Ascending aorta (tissue), 2 donors: ENCODE measurements around the gene EIF1AX. TPM values are rescaled to one million over a fixed set of nuclear protein-coding genes. Genes with fewer than 3 reads are reported as not detected.

ENCODE experiments used
- DNase-seq, 2 donors: peaks; one replicate each; pipeline ENCODE4 v3.0.0-alpha.2; 2019; ENCODE audit warnings: low spot score in 2 of 2
- H3K27ac ChIP-seq, 2 donors: fragments of 200-600 bp; sonication (generic); one replicate each; pipeline ENCODE4 v1.5.1; 2016 to 2017; ENCODE audit warnings: mild to moderate bottlenecking in 1 of 2
- H3K27me3 ChIP-seq: fragments of 200-600 bp; sonication (generic); one replicate; pipeline ENCODE4 v1.5.1; 2017
- H3K36me3 ChIP-seq, 2 donors: fragments of 200-600 bp; sonication (generic); one replicate each; pipeline ENCODE4 v1.5.1; 2016
- H3K4me1 ChIP-seq, 2 donors: fragments of 200-600 bp; sonication (generic); one replicate each; pipeline ENCODE4 v1.5.1; 2016 to 2017; ENCODE audit warnings: mild to moderate bottlenecking in 1 of 2
- H3K4me3 ChIP-seq, 2 donors: fragments of 200-600 bp; sonication (generic); one replicate each; pipeline ENCODE4 v1.5.1; 2016 to 2017; ENCODE audit warnings: mild to moderate bottlenecking in 1 of 2
- H3K9me3 ChIP-seq, 2 donors: fragments of 200-600 bp; sonication (generic); one replicate each; pipeline ENCODE4 v1.5.1; 2016
- CTCF ChIP-seq, 3 experiments: fragments of 200-600 bp in 2 of 3; fragments of 450-650 bp in 1 of 3; sonication (generic) in 2 of 3; IDR thresholded peaks; one replicate each; pipeline ENCODE4 v1.5.1; 2016 to 2019; ENCODE audit warnings: antibody characterized with exemption in 3 of 3, mild to moderate bottlenecking in 1 of 3, moderate library complexity in 1 of 3
- intact Hi-C: fragments of 100-400 bp; cut with DNase I; formaldehyde crosslinking; loops from one replicate; pipeline ENCODE4 v1.15.1; 2023
- total RNA-seq: library from RNA; depleted of rRNA; stranded (reverse); fragments of >200 nt; gene quantifications from one replicate; pipeline ENCODE4 v1.1.0, GENCODE V29; 2016

EIF1AX gene
- total RNA-seq, 1 donor from 2014 or later = 29.3 TPM

DNA sequence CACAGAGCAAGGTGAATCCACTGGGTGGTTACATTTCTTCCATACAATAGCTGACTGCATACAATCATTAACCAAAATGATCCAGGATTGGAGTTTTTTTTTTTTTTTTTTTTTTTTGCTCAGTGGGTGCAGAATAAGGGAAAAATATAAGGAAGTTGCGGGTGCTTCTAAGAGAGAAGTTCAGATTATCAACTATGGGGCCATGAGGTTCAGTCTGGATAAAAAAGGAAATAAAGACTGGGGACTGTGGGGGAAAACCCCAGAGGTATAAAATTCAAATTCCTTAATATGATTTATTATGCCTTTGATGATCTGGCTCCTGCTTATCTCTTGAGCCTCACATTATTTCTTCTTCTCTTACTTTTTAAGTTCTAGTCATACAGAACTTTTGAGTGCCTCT, 5.9 kb upstream of the EIF1AX start:
- Histone ChIP-seq H3K9me3 (no peaks in the 10 kb centered on the region), H3K27ac (no peak overlapping the region), H3K27me3 (no peaks in the 10 kb centered on the region), H3K4me1 (no peaks in the 10 kb centered on the region), H3K36me3 (peaks cover 0 to 3% of the 10 kb centered on the region in 2 donors), H3K4me3 (no peak overlapping the region)
- no peak for TF ChIP-seq CTCF (IDR thresholded peaks at IDR 0.05)
- intact Hi-C loops = loop anchor here (10.0 kb wide), 1 partner anchor 153 kb away; the partner anchor contains the start of gene BCLAF3
- DNase-seq = no peak

DNA sequence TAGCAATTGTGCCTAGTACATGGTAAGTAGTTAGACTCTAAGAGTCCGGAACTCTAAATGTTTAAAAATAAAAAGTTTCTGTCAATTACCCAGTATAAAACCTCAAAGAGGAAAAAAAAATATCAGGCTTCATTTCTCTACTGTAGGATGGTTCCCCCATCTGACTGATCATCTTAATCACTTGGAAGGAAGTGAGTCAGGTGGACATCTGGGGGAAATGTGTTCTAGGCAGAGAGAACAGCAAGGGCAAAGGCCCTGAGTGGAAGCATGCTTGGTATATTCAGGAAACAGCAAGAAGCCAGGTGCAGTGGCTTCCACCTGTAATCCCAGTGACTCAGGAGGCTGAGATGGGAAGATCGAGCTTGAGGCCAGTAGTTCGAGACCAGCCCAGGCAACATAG, 2.9 kb upstream of the EIF1AX start:
- Histone ChIP-seq H3K9me3 (no peaks in the 10 kb centered on the region), H3K4me3 (no peak overlapping the region), H3K4me1 (peaks cover 0 to 4% of the 10 kb centered on the region in 2 donors), H3K27me3 (no peaks in the 10 kb centered on the region), H3K27ac (no peak overlapping the region), H3K36me3 (no peaks in the 10 kb centered on the region)
- TF ChIP-seq CTCF (IDR thresholded peaks at IDR 0.05) = no peak
- intact Hi-C loops = loop anchor here (10.0 kb wide), 1 partner anchor 150 kb away; the partner anchor contains the start of gene BCLAF3
- no peak for DNase-seq

GRCh38 chrX:20143561-20143960, 1.9 kb upstream of the EIF1AX start:
- Histone ChIP-seq H3K27ac (no peak overlapping the region), H3K4me3 (no peak overlapping the region), H3K27me3 (no peaks in the 10 kb centered on the region), H3K4me1 (peaks cover 0 to 11% of the 10 kb centered on the region in 2 donors), H3K9me3 (no peaks in the 10 kb centered on the region), H3K36me3 (no peaks in the 10 kb centered on the region)
- no peak for TF ChIP-seq CTCF (IDR thresholded peaks at IDR 0.05)
- DNase-seq = no peak
- intact Hi-C loops = loop anchor here (10.0 kb wide), 1 partner anchor 149 kb away; the partner anchor contains the start of gene BCLAF3

- DNase-seq = no peak
- no peak for TF ChIP-seq CTCF (IDR thresholded peaks at IDR 0.05)
These were observed 1.5 kb upstream of the EIF1AX start for GRCh38 chrX:20143111-20143510.

GRCh38 chrX:20140420-20140819, 1.2 kb downstream of the EIF1AX start:
- Histone ChIP-seq H3K9me3 (no peaks in the 10 kb centered on the region), H3K27me3 (no peaks in the 10 kb centered on the region), H3K4me1 (peaks cover 0 to 11% of the 10 kb centered on the region in 2 donors), H3K27ac (peak overlapping the region in 1 of 2 donors; percentile 95), H3K36me3 (peaks cover 17 to 23% of the 10 kb centered on the region in 2 donors), H3K4me3 (peak overlapping the region; percentile 92 to 98)
- TF ChIP-seq CTCF (IDR thresholded peaks at IDR 0.05) = no peak
- no peak for DNase-seq
- intact Hi-C loops = loop anchor here (10.0 kb wide), 1 partner anchor 146 kb away; the partner anchor contains the start of gene BCLAF3

More at GRCh38 chrX:20143111-20143510, 1.5 kb upstream of the EIF1AX start:
- no peaks in the 10 kb centered on the region for H3K27me3 ChIP-seq
- H3K9me3 ChIP-seq = no peaks in the 10 kb centered on the region
- H3K36me3 ChIP-seq = peaks cover 2 to 3% of the 10 kb centered on the region in 2 donors
- no peak overlapping the region for H3K27ac ChIP-seq
- peaks cover 0 to 11% of the 10 kb centered on the region in 2 donors for H3K4me1 ChIP-seq
- no peak overlapping the region for H3K4me3 ChIP-seq
- intact Hi-C loops = loop anchor here (10.0 kb wide), 1 partner anchor 148 kb away; the partner anchor contains the start of gene BCLAF3
